ENCODE data around the gene WDR7. TPM values are rescaled to one million over a fixed set of nuclear protein-coding genes. Genes with fewer than 3 reads are reported as not detected.

The WDR7 gene
- total and polyA plus RNA-seq, 2 experiments from 2014 or later: 7.0 to 14.8 TPM

- TF ChIP-seq REST (IDR thresholded peaks at IDR 0.05; ENCODE audit: unreplicated experiment) (no peak), ETS1 (IDR thresholded peaks at IDR 0.05) (no peak), ZNF114 (CRISPR knock-in tag; IDR thresholded peaks at IDR 0.05) (no peak), EZH2phosphoT487 (IDR thresholded peaks at IDR 0.05; ENCODE audit: unreplicated experiment) (no peak), CREB1 (CRISPR knock-in tag; IDR thresholded peaks at IDR 0.05; ENCODE audit: low read depth) (no peak), EZH2 (IDR thresholded peaks at IDR 0.05; ENCODE audit: low read depth, unreplicated experiment) (no peak), ZNF331 (CRISPR knock-in tag; IDR thresholded peaks at IDR 0.05; ENCODE audit: low read depth) (no peak), NANOG (IDR thresholded peaks at IDR 0.05; ENCODE audit: borderline replicate concordance) (no peak), POLR2AphosphoS5 (IDR thresholded peaks at IDR 0.05; ENCODE audit: low read depth) (no peak), JUNB (IDR thresholded peaks at IDR 0.05; ENCODE audit: unreplicated experiment) (no peak), STAT1 (IDR thresholded peaks at IDR 0.05; ENCODE audit: unreplicated experiment) (no peak), CTCF (conservative IDR thresholded peaks at IDR 0.05; ENCODE audit: low read depth in 2 of 2) (no peak)
These were observed 69.9 kb downstream of the WDR7 start (continued) for GRCh38 chr18:56721031-56721430.

GRCh38 chr18:56721491-56721890 lies 70.3 kb downstream of the WDR7 start:
- H3K36me3 Mint-ChIP-seq (ENCODE audit: low read depth): no peaks in the 10 kb centered on the region; the same call in 1 of the 3 replicates
- no peaks in the 10 kb centered on the region for H3K27me3 Mint-ChIP-seq (ENCODE audit: insufficient read depth, low read depth, poor library complexity)
- no peak overlapping the region; the same call in 1 of the 2 replicates for H3K27ac Mint-ChIP-seq
- H3K27ac ChIP-seq (ENCODE audit: low read depth): no peak overlapping the region
- DNase-seq (ENCODE audit: low spot score) (no peak), ATAC-seq (no peak)
- no peaks in the 10 kb centered on the region for H3K9me2 ChIP-seq (ENCODE audit: insufficient read depth)
- no peaks in the 10 kb centered on the region for H3K4me1 Mint-ChIP-seq
- H3K4me3 Mint-ChIP-seq: no peak overlapping the region
- H3K4me1 ChIP-seq (ENCODE audit: insufficient read depth): no peaks in the 10 kb centered on the region
- no peaks in the 10 kb centered on the region; the same call in 1 of the 2 replicates for H3K36me3 ChIP-seq (ENCODE audit: insufficient read depth)
- no peak overlapping the region for H3K4me3 ChIP-seq
- H3K79me2 ChIP-seq (replicated peaks; ENCODE audit: insufficient read depth): no peaks in the 10 kb centered on the region
- H3K9me3 Mint-ChIP-seq: no peaks in the 10 kb centered on the region; the same call in 2 of the 3 replicates
- H3F3A ChIP-seq (replicated peaks; ENCODE audit: low read depth): no peaks in the 10 kb centered on the region
- no peak overlapping the region for H2AFZ ChIP-seq
- H3K27me3 ChIP-seq (ENCODE audit: insufficient read depth): no peaks in the 10 kb centered on the region
- H3K4me2 ChIP-seq: no peak overlapping the region
- H4K20me1 ChIP-seq (replicated peaks; ENCODE audit: insufficient read depth): no peaks in the 10 kb centered on the region
- no peak for TF ChIP-seq ZNF462 (CRISPR knock-in tag; IDR thresholded peaks at IDR 0.05)
- TF ChIP-seq CREB1 (CRISPR knock-in tag; IDR thresholded peaks at IDR 0.05; ENCODE audit: low read depth): no peak
- TF ChIP-seq NANOG (IDR thresholded peaks at IDR 0.05; ENCODE audit: borderline replicate concordance): no peak
